GM19025 (cell line): Measurements from ENCODE around the gene TEX14.
A peak's percentile ranks its signal among the peaks of the same experiment; 100 is the strongest.
"Not testable (repeated sequence)": the region's sequence is repeated elsewhere in the genome, so short reads cannot be mapped to it uniquely, and the experiment has no call there.

Experiments used
- ATAC-seq: cut with Tn5 transposase; IDR thresholded peaks from one replicate; pipeline ENCODE4 v1.9.1; 2021; ENCODE audit warnings: mild to moderate bottlenecking, low read depth, moderate library complexity; ENCODE audit not compliant: unreplicated experiment

The TEX14 gene

GRCh38 chr17:58690033-58690432, 1.8 kb downstream of the TEX14 start:
- ATAC-seq: not testable (repeated sequence)

GRCh38 chr17:58688521-58688920, 3.3 kb downstream of the TEX14 start:
- no peak for ATAC-seq

DNA sequence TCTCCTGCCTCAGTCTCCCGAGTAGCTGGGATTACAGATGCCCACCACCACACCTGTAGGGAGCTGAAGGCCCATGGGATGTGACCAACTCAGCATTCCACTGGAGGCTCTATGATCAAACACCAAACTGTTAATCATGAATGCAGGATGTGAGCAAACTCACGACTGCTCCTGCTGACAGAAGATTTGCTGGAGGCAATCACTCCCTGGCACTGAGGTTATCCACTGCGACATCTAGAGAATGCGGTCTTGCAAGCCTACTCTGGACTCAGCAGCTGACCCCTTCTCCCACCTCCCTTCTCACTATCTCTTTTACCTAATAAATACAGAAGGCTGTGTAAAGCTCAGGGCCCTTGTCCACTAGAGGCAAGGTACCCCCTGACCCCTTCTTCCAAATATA, 4.9 kb downstream of the TEX14 start:
- no peak for ATAC-seq

DNA sequence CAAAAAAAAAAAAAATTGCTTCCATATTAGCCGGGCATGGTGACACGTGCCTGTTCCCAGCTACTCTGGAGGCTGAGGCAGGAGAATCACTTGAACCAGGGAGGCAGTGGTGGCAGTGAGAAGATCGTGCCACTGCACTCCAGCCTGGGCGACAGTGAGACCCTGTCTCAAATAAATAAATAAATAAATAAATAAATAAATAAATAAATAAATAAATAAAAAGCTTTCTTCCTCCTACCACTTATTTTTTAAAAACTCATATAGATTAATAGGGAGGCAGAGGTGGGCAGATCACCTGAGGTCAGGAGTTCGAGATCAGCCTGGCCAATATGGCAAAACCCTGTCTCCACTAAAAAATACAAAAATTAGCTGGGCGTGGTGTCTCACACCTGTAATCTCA, 7.4 kb downstream of the TEX14 start:
- not testable (repeated sequence) for ATAC-seq

DNA sequence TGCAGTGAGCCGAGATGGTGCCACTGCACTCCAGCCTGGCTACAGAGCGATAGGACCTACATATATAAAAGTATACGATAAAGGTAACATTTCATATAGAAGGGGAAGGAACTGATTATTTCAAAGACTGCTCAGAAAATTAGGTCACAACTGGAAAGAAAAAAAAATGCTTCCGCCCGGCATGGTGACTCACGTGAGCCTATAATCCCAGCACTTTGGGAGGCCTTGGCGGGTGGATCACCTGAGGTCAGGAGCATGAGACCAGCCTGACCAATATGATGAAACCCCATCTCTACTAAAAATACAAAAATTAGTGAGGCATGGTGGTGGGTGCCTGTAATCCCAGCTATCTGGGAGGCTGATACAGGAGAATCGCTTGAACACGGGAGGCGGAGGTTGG, 7.8 kb downstream of the TEX14 start:
- ATAC-seq: no peak

GRCh38 chr17:58680038-58680369, 11.8 kb downstream of the TEX14 start:
- ATAC-seq: no peak

DNA sequence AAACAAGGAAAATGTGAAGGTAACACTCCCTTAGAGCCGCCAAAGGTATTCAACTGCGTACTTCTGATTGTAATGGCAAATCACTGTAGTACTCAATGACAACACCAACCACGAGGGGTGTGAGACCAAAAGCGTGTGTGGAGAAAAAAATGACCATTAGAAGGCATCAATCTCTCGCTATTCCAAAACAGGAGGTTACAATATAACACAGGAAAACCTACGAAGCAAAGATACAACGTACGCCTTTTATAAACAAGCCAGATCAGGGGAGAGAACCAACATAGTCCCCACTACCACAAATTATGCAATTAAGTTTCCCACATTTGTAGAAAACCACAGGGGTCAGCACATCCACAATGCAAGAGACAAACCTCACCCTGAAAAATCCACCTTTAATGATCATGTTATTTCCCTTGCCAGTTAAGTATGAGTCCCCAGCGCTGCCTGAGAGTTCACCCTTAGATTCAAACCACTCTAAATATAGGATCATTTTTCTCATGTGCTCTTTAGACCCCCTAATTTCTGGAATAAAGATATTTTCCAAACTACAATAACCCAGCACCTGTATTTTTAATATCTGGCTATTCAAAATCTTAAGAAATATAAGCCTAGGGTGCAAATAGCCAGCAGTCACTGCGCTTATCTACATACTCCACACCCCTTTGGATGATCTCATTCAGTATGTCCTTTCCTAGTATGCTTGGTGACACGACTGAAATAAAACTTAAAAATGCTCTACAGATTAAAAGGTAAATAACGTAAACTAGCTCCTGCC, 12.4 kb downstream of the TEX14 start:
- no peak for ATAC-seq

- not testable (repeated sequence) for ATAC-seq
Observed at GRCh38 chr17:58678287-58678686, 13.6 kb downstream of the TEX14 start.

DNA sequence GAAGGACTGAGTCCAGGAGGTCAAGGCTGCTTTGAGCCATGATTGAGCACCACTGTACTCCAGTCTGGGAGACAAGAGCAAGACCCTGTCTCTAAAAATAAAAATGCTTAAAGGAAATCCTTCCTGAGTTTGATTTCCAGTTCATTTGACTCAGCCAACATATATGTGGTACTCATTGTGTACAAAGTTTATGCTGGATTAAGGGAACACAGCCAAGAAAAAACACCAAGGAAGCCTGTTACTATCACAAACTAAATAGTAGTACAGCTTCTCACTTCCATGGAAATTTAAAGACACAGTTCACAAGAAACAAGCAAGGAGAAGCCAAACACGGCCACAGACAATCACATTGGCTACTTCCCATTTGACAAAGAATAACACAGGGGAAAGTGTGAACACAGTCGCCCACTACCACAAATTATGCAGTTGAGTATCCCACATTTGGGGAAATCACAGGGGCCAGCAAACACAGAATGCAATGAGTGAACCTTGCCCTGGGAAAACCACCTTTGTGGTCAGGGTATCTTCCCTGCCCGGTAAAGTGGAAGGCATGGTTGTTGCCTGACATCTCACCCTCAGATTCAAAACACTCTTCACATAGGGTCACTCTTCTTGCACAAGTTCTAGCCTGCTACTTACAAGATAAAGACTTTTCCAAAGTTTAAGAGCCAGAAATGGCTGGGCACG, 14.5 kb downstream of the TEX14 start:
- ATAC-seq: no peak

- no peak for ATAC-seq
Observed at GRCh38 chr17:58671969-58672368, 19.9 kb downstream of the TEX14 start.

DNA sequence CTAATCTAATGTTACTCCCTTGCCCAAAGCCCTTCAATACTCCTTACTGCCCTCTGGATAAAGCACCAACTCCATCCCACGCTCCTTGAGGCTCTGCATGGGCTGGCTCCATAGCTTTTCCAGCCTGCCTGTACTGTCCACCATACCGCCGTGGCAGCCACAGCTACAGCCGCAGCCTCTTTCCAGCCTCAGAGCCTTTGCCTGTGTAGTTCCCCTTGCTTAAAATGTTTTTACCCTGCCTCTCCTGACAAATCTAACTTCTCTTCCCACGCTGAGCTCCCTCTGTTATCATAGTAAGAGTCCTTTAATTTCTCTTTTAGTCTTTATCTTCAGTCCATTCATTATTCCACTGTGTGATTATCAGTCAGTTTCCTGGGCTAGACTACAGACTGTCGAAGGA, 22.0 kb downstream of the TEX14 start:
- no peak for ATAC-seq

DNA sequence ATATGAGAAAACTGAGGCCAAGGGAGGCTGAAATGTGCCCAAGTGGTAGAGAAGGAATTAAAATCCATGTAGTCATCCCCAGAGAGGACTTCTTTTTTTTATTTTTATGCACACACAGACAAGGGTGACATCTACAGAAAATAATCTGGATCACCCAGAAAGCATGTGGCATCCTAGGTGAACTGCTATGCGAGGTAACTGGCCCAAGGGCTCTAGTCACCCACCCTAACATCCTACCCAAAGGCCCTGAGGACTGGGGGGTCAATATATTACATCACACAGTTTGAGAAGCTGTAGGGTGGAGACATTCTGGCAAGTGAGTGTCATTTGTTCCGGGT, 23.3 kb downstream of the TEX14 start:
- no peak for ATAC-seq

- ATAC-seq: no peak
Observed at GRCh38 chr17:58667934-58668597, 23.8 kb downstream of the TEX14 start.

- ATAC-seq: no peak
Observed at GRCh38 chr17:58666858-58667267, 25.0 kb downstream of the TEX14 start.

GRCh38 chr17:58665946-58666857, 25.6 kb downstream of the TEX14 start:
- ATAC-seq: no peak

- no peak for ATAC-seq
Observed at GRCh38 chr17:58664302-58664701, 27.5 kb downstream of the TEX14 start.

- ATAC-seq: no peak
Observed at GRCh38 chr17:58661499-58661898, 30.3 kb downstream of the TEX14 start.

DNA sequence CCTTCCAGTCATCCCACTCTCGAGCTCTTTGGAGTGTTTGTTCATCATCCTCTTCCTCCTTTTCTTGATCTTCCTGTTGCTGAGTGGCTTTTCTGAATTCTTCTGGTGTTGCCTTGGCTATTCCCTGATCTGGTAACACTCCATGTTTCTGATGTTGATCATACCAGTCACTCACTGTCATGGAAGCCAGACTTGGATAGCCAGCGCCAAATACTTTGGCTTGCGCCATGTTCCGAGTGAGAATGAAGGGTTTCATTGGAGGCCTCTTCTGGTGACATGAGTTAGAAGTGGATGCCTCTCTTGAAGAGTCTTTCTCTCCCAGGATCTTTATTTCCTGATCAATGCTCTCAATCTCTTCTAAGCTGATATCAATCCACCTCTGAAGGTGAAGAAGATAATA, 31.2 kb downstream of the TEX14 start:
- no peak for ATAC-seq

GRCh38 chr17:58659714-58660084, 32.1 kb downstream of the TEX14 start:
- ATAC-seq: not testable (repeated sequence)

GRCh38 chr17:58658804-58659713, 32.8 kb downstream of the TEX14 start:
- ATAC-seq: peak; percentile 56
